AG20443 (cell line): ENCODE results near the gene JPH3.

ENCODE experiments used
- DNase-seq: peaks from one replicate; pipeline ENCODE4 v3.0.0; 2012; ENCODE audit warnings: low spot score, mixed read lengths

JPH3 gene

GRCh38 chr16:87602001-87602775 is at the start of gene JPH3:
Gene JPH3 (plus strand): TSS chr16:87602508. CDS start chr16:87603147, 639 bp downstream.
- DNase-seq = no peak

GRCh38 chr16:87552772-87553573 is 49.3 kb upstream of the JPH3 start:
- DNase-seq = no peak

GRCh38 chr16:87554754-87555427 is 47.4 kb upstream of the JPH3 start:
- no peak for DNase-seq

- DNase-seq = no peak
Observed at GRCh38 chr16:87555647-87556046, 46.7 kb upstream of the JPH3 start.

- peak; percentile 70 for DNase-seq
Observed at GRCh38 chr16:87556941-87557459, 45.3 kb upstream of the JPH3 start.

- DNase-seq = no peak
Observed at GRCh38 chr16:87558682-87559081, 43.6 kb upstream of the JPH3 start.

GRCh38 chr16:87559945-87560344 is 42.4 kb upstream of the JPH3 start:
- DNase-seq = no peak

GRCh38 chr16:87560428-87561199 is 41.7 kb upstream of the JPH3 start:
- DNase-seq = peak; percentile 80

GRCh38 chr16:87561200-87562105 is 40.9 kb upstream of the JPH3 start:
- DNase-seq = no peak

GRCh38 chr16:87562201-87562600 is 40.1 kb upstream of the JPH3 start:
- DNase-seq = no peak

- no peak for DNase-seq
Observed at GRCh38 chr16:87563022-87563421, 39.3 kb upstream of the JPH3 start.

GRCh38 chr16:87563714-87564523 is 38.4 kb upstream of the JPH3 start:
- no peak for DNase-seq

GRCh38 chr16:87564524-87564778 is 37.9 kb upstream of the JPH3 start:
- DNase-seq = no peak

GRCh38 chr16:87569601-87570571 is 32.4 kb upstream of the JPH3 start:
- DNase-seq = no peak

GRCh38 chr16:87570572-87570937 is 31.8 kb upstream of the JPH3 start:
- no peak for DNase-seq

- peak; percentile 91 for DNase-seq
Observed at GRCh38 chr16:87570938-87571867, 31.1 kb upstream of the JPH3 start.

GRCh38 chr16:87571868-87572244 is 30.5 kb upstream of the JPH3 start:
- DNase-seq = no peak

GRCh38 chr16:87572959-87573358 is 29.3 kb upstream of the JPH3 start:
- DNase-seq = no peak
